HG03060 (cell line): ENCODE data around the gene ICA1L.

ENCODE experiments used
- ATAC-seq: cut with Tn5 transposase; IDR thresholded peaks from one replicate; pipeline ENCODE4 v1.9.1; 2021; ENCODE audit warnings: low read depth, moderate number of reproducible peaks; ENCODE audit not compliant: unreplicated experiment

Gene ICA1L

GRCh38 chr2:202790676-202791075, 80.9 kb downstream of the ICA1L start:
- no peak for ATAC-seq

GRCh38 chr2:202786842-202787241, 84.7 kb downstream of the ICA1L start:
- ATAC-seq: no peak

DNA sequence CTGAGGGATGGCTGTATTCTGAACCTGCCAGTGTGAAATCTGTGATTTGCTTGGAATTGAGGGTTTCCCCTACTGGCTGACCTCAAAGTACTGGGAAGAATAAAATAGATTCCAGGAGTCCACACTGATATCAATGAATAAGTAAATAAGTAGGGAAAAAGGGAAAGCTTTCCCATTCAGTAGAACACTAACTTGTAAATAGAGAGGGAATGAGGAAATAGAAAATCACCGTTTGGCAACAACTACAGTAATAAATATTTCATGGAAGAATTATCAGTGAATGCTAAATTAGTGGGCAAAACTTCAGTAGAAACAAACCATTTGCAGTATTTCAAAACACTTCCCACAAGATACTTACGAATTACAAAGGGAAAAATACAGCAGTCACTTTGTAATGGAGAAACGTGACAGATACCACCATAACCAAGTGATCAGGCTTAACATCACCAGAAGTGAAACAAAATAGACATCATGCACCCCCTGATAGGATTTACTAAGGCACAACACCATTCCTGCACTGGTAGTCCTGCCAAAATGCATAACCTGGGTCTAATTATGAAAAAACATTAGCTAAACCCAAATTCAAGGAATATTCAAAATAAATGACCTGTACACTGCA, 88.5 kb downstream of the ICA1L start:
- ATAC-seq: no peak

DNA sequence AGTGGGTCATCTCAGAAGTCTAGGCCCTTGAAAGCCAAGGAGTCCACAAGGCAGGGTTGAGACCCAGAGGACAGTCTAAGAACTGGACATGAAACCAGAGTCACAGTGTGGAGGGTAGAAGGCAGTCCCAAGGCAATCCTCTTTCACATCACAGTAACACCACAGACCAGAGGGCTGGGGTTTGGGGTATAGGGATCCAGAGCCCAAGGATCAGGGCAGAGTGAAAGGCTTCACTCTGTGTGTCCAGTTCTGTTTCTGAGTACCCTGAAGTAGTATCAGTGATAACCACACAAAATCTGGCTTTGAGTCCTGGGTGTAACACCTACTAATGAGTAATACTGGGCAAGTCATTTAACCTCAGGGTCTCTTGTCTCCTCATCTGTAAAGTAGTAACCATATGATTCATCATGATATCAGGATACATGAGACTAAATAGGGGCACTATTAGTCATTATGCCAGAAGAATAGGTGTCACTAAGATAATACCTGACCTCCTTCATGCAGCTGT, 91.0 kb downstream of the ICA1L start:
- peak; percentile 97 for ATAC-seq

- no peak for ATAC-seq
These were observed 93.3 kb downstream of the ICA1L start for GRCh38 chr2:202778217-202778616.

DNA sequence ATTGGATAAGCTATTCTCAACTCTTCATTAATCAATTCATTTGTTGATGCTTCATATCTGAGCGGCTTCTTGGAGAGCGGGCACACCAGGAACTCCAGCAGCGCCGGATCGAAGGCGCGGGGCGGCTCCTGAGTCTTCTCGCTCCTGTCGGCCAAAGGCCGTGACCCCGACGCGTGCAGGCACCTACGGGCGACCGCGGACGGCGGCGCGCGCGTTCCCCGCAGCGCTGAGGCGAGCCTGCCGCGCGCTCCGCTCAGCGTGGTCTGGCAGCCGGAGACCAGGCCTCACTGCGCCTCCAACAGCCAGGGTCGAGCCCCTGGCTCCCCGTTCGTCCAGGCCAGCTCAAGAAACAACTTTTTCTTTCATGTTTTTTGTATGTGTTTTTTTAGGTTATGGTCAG, 97.5 kb downstream of the ICA1L start:
- ATAC-seq: no peak

DNA sequence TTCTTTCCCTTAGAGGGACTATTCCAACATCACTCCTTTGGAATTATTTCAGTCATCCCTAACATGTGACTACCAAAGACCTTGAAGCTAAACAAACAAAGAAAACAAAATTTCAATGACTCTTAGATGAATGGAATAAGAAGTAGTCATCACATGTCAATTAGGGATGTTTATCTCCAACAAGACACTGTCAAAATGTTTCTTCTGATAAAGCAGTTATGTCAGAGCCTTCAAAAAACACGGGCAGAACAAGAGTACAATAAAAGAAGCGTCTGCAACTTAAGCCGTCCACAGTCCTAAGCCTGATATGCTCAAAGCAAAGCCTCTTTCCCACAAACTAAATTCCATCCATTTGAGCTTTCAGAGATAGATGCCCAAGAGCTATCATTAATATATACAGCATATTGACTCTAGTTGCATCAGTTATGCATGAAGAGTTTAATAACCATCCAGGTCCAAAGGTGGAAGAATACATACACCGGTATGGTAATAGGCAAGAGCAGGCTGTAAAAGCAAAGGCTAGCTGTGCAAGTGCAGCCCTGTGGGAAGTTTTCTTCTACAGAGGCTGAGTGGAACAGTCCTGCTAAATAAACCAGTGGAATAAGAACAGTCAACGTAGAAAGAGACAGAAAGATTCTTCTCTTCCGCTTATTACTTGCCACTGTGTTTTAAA, 98.1 kb downstream of the ICA1L start:
- no peak for ATAC-seq

- ATAC-seq: no peak
These were observed 99.7 kb downstream of the ICA1L start for GRCh38 chr2:202771741-202772460.

GRCh38 chr2:202771336-202771735, 100.2 kb downstream of the ICA1L start:
- ATAC-seq: no peak

GRCh38 chr2:202769201-202769600, 102.4 kb downstream of the ICA1L start:
- no peak for ATAC-seq

DNA sequence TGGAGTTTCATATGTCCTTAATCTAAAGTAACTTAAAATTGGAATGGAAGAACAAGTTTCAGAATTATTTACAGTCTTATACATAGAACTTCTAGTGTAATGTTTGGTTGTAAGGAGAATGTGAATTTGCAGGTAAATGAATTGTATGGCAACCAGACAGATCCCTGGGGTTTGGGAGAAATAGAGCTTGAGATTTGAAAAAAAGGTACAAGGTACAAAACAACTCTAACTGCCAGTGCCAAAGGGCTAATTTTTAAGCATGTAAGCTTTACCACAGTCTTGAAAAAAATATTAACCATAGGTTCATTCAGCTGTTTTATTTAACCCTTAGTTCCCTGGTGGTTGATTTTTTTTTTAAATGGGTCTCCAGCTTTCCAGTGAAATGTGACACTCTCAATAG, 103.3 kb downstream of the ICA1L start:
- ATAC-seq: no peak

GRCh38 chr2:202765436-202765835, 106.1 kb downstream of the ICA1L start:
- no peak for ATAC-seq

GRCh38 chr2:202764991-202765390, 106.6 kb downstream of the ICA1L start:
- no peak for ATAC-seq

- ATAC-seq: no peak
These were observed 107.7 kb downstream of the ICA1L start for GRCh38 chr2:202763916-202764315.

GRCh38 chr2:202762556-202762955, 109.0 kb downstream of the ICA1L start:
- no peak for ATAC-seq

DNA sequence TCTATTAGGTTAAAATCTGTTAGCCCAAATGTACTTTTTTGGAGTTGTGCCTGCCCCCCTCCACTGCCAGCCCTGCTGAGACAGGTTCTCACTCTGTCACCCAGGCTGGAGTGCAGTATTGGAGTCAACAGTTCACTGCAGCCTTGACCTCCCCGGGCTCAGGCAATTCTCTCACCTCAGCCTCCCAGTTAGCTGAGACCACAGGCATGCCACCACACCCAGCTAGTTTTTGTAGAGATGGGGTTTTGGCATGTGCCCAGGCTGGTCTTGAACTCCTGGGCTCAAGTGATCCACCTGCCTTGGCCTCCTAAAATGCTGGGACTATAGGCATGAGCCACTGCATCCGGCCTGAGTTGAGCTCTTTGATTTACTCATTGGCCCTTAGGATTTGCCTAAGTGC, 110.7 kb downstream of the ICA1L start:
- no peak for ATAC-seq

GRCh38 chr2:202758604-202759003, 113.0 kb downstream of the ICA1L start:
- no peak for ATAC-seq

GRCh38 chr2:202758128-202758527, 113.4 kb downstream of the ICA1L start:
- no peak for ATAC-seq

- ATAC-seq: no peak
These were observed 114.2 kb downstream of the ICA1L start for GRCh38 chr2:202757339-202757738.

DNA sequence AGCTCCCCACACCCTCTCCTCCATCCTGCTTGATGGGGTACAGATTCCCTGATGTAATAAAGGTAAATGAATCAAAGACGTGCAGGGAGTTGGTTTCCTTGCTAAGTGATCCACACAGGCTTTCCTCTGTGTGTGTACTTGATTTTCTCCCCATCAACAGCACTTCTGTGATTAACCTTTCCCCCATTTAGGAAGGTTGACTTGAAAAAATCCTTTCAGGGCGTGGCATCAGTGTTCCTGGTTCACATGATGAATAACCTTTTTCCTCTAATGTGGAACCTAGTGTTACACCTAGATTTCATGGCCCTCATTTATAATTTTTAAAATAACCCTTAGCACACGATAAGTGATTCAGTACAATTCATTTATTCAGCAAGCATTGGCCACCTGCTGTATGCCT, 115.0 kb downstream of the ICA1L start:
- ATAC-seq: no peak

- ATAC-seq: no peak
These were observed 116.6 kb downstream of the ICA1L start for GRCh38 chr2:202754936-202755335.

GRCh38 chr2:202752071-202752470, 119.5 kb downstream of the ICA1L start:
- no peak for ATAC-seq
